K562 (cell line): Measurements from ENCODE around the gene SPATS1. TPM values are rescaled to one million over a fixed set of nuclear protein-coding genes. Genes with fewer than 3 reads are reported as not detected.

ENCODE experiments used
- ATAC-seq: fragments of 200-7000 bp; cut with Tn5 transposase; 3 replicates; pipeline ENCODE4 v1.9.1; 2020; ENCODE audit warnings: moderate library complexity
- BruUV-seq: library from RNA; stranded (reverse); fragments of 400-500 nt; replicated peaks from 2 replicates; lab custom pipeline; 2021; lab: Mats Ljungman, UMichigan
- CTCF ChIA-PET: fragments of 300-600 bp; formaldehyde crosslinking; extraction: SDS; loops from one replicate; lab custom pipeline; 2021; ENCODE audit warnings: low intra/inter-chr PET ratio; lab: Yijun Ruan, JAX
- POLR2A ChIA-PET: fragments of 300-600, 350-650 bp; sonication (Branson Sonifier 250); formaldehyde crosslinking; extraction: SDS; loops from one replicate; lab custom pipeline; 2021; ENCODE audit warnings: antibody characterized with exemption, inconsistent platforms; lab: Yijun Ruan, JAX
- DNase-seq, 4 experiments: peaks; one replicate each; pipeline versions ENCODE4 v3.0.0 to v3.0.0-alpha.2; 2011 to 2018; ENCODE audit warnings: low spot score in 3 of 4, mixed read lengths in 3 of 4; ENCODE audit errors: extremely low read depth in 1 of 4
- FAIRE-seq: peaks from 2 replicates; lab custom pipeline; 2011; peaks lifted over from hg19 to GRCh38; lab: Jason Lieb, UNC
- H2AFZ ChIP-seq: 2 replicates; pipeline ENCODE4 v1.6.0; 2011; ENCODE audit warnings: low read depth, low read length, control low read depth, inconsistent platforms
- H3K27ac ChIP-seq: fragments of 200-600 bp; 3 replicates; pipeline ENCODE4 v1.8.0; 2011; ENCODE audit warnings: low read depth, mild to moderate bottlenecking, control low read depth, inconsistent platforms, low read length, moderate library complexity, mixed read lengths; ENCODE audit errors: extremely low read depth
- H3K27me3 ChIP-seq, 2 experiments: fragments of 300-600 bp in 1 of 2; 2 replicates in 1 of 2; 3 replicates in 1 of 2; pipeline versions ENCODE4 v1.6.0 to v1.8.0; 2011; ENCODE audit warnings: inconsistent platforms in 2 of 2, low read length in 2 of 2, mild to moderate bottlenecking in 1 of 2, mixed read lengths in 1 of 2, moderate library complexity in 1 of 2; ENCODE audit not compliant: control insufficient read depth in 2 of 2, insufficient read depth in 2 of 2
- H3K36me3 ChIP-seq: fragments of 300-600 bp; 3 replicates; pipeline ENCODE4 v1.8.0; 2011; ENCODE audit warnings: mild to moderate bottlenecking, low read length, inconsistent platforms; ENCODE audit not compliant: control insufficient read depth, insufficient read depth
- H3K4me1 ChIP-seq, 2 experiments: fragments of 200-600 bp in 1 of 2; replicated peaks in 1 of 2; 2 replicates in 1 of 2; 3 replicates in 1 of 2; pipeline versions ENCODE4 v1.5.1 to v1.8.0; 2011; ENCODE audit warnings: inconsistent platforms in 2 of 2, low read length in 2 of 2, mild to moderate bottlenecking in 1 of 2, mixed read lengths in 1 of 2, moderate library complexity in 1 of 2; ENCODE audit not compliant: control insufficient read depth in 2 of 2, insufficient read depth in 2 of 2
- H3K4me2 ChIP-seq: 2 replicates; pipeline ENCODE4 v1.6.1; 2011; ENCODE audit warnings: low read length, control low read depth, inconsistent platforms, mixed read lengths; ENCODE audit not compliant: insufficient read depth
- H3K4me3 ChIP-seq: fragments of 200-600 bp; sonication (generic), shearing (Covaris generic); 2 replicates; pipeline ENCODE4 v1.5.1; 2016; ENCODE audit warnings: control low read depth, inconsistent platforms
- H3K79me2 ChIP-seq: fragments of 200-600 bp; 3 replicates; pipeline ENCODE4 v1.8.0; 2011; ENCODE audit warnings: low read length, inconsistent platforms; ENCODE audit not compliant: control insufficient read depth, insufficient read depth
- H3K9ac ChIP-seq, 2 experiments: 2 replicates each; pipeline versions ENCODE4 v1.6.0 to v1.6.1; 2011; ENCODE audit warnings: low read depth in 2 of 2, low read length in 2 of 2, control low read depth in 1 of 2, inconsistent platforms in 1 of 2, mild to moderate bottlenecking in 1 of 2, mixed read lengths in 1 of 2; ENCODE audit not compliant: insufficient read depth in 1 of 2
- H3K9me1 ChIP-seq: one replicate; pipeline ENCODE4 v1.6.0; 2011; ENCODE audit warnings: inconsistent platforms, mild to moderate bottlenecking, low read length, moderate library complexity; ENCODE audit not compliant: control insufficient read depth, insufficient read depth
- H3K9me3 ChIP-seq: replicated peaks from 2 replicates; pipeline ENCODE4 v1.5.1; 2011; ENCODE audit warnings: low read depth, low read length, inconsistent platforms; ENCODE audit not compliant: control insufficient read depth, insufficient read depth
- H4K20me1 ChIP-seq: replicated peaks from 2 replicates; pipeline ENCODE4 v1.6.1; 2011; ENCODE audit warnings: low read length, inconsistent platforms, mixed read lengths; ENCODE audit not compliant: control insufficient read depth, insufficient read depth
- MTF1 ChIP-seq: fragments of 250-450 bp; sonication (Bioruptor Pico); IDR thresholded peaks from 2 replicates; pipeline ENCODE4 v1.9.0; 2021; ENCODE audit warnings: moderate library complexity, mild to moderate bottlenecking, inconsistent platforms, borderline replicate concordance
- PKNOX1 ChIP-seq: fragments of 450-650 bp; IDR thresholded peaks from 2 replicates; pipeline ENCODE4 v1.6.1; 2016
- WGBS: fragments of 100-300 bp; shearing (Covaris generic); methylation state at CpG from one replicate; pipeline ENCODE4 v1.1.6; 2016; ENCODE audit warnings: low coverage, mixed read lengths; ENCODE audit not compliant: insufficient coverage; ENCODE audit errors: missing lambda C conversion rate; 5-methylcytosine and 5-hydroxymethylcytosine counted together
- in situ Hi-C: fragments of 300-500 bp; cut with MboI; formaldehyde crosslinking; loops from 4 replicates; pipeline ENCODE4 v1.15.0; 2018; ENCODE audit warnings: inconsistent platforms, mixed read lengths
- intact Hi-C: fragments of 100-400 bp; cut with micrococcal nuclease; formaldehyde crosslinking; loops from 2 replicates; pipeline ENCODE4 v1.14.2; 2022
- polyA plus RNA-seq, 8 experiments: library from polyadenylated mRNA; depleted of rRNA in 4 of 8; stranded (reverse) in 5 of 8; unstranded in 3 of 8; fragments of >200 nt; fragmentation: Nextera tagmentation in 2 of 8; fragmentation: Illumina TruSeq in 1 of 8; extraction: Ambion mirVana in 2 of 8; extraction: Trizol in 1 of 8; gene quantifications; 2 replicates each; pipeline versions ENCODE4 v1.2.1 to v1.2.3, GENCODE V29; 2011 to 2014; ENCODE audit warnings: inconsistent platforms in 1 of 8, missing spikeins in 1 of 8
- total RNA-seq, 7 experiments: library from RNA; depleted of rRNA in 6 of 7; stranded (reverse); fragments of >200 nt in 6 of 7; fragmentation: Illumina TruSeq in 2 of 7; extraction: Trizol in 2 of 7; gene quantifications; 2 replicates each; pipeline versions ENCODE4 v1.2.1 to v1.2.3, GENCODE V29; 2011 to 2021; ENCODE audit warnings: low replicate concordance in 1 of 7
- TF ChIP-seq, protein P1 (sequence below): sonication (generic); formaldehyde crosslinking; IDR thresholded peaks from 2 replicates; pipeline ENCODE4 v1.8.1; 2023; ENCODE audit warnings: mild to moderate bottlenecking, missing genetic modification reagents
- TF ChIP-seq, protein P2 (sequence below): fragments of 450-650 bp; IDR thresholded peaks from 2 replicates; pipeline ENCODE4 v1.6.1; 2016; ENCODE audit warnings: antibody characterized with exemption

The SPATS1 gene
- total and polyA plus RNA-seq, 9 of the 15 experiments (the other 6 are each of a cell fraction or from before 2014, with no cell fraction given): not detected

DNA sequence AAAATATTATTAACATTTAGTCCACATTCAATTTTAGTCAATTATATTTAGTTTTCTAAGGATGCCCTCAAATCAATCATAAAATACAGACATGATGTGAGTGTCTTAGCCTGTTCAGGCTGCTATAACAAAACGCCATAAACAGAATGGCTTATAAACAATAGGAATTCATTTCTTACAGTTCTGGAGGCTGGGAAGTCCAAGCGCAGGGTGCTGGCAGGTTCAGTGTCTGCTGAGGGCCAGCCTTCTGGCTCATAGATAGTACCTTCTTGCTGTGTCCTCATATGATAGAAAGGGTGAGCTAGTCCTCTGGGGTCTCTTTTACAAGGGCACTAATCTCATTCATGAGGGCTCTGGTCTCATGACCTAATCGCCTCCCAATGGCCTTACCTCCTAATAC, 35.0 kb downstream of the SPATS1 start (continued):
- TF ChIP-seq, protein P1, sequence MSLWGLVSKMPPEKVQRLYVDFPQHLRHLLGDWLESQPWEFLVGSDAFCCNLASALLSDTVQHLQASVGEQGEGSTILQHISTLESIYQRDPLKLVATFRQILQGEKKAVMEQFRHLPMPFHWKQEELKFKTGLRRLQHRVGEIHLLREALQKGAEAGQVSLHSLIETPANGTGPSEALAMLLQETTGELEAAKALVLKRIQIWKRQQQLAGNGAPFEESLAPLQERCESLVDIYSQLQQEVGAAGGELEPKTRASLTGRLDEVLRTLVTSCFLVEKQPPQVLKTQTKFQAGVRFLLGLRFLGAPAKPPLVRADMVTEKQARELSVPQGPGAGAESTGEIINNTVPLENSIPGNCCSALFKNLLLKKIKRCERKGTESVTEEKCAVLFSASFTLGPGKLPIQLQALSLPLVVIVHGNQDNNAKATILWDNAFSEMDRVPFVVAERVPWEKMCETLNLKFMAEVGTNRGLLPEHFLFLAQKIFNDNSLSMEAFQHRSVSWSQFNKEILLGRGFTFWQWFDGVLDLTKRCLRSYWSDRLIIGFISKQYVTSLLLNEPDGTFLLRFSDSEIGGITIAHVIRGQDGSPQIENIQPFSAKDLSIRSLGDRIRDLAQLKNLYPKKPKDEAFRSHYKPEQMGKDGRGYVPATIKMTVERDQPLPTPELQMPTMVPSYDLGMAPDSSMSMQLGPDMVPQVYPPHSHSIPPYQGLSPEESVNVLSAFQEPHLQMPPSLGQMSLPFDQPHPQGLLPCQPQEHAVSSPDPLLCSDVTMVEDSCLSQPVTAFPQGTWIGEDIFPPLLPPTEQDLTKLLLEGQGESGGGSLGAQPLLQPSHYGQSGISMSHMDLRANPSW (CRISPR knock-in tag): no peak
- TF ChIP-seq, protein P2, sequence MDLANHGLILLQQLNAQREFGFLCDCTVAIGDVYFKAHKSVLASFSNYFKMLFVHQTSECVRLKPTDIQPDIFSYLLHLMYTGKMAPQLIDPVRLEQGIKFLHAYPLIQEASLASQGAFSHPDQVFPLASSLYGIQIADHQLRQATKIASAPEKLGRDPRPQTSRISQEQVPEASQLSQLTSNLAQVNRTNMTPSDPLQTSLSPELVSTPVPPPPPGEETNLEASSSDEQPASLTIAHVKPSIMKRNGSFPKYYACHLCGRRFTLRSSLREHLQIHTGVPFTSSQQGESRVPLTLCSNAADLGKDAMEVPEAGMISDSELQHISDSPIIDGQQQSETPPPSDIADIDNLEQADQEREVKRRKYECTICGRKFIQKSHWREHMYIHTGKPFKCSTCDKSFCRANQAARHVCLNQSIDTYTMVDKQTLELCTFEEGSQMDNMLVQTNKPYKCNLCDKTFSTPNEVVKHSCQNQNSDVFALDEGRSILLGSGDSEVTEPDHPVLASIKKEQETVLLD: no peak

GRCh38 chr6:44377971-44378370, 35.5 kb downstream of the SPATS1 start:
- Histone ChIP-seq H3K9me1 (no peaks in the 10 kb centered on the region), H3K27ac (no peak overlapping the region), H3K9ac (no peak overlapping the region), H3K79me2 (no peaks in the 10 kb centered on the region), H2AFZ (no peak overlapping the region), H4K20me1 (no peaks in the 10 kb centered on the region), H3K4me1 (no peaks in the 10 kb centered on the region; a peak in 1 of 5 replicates), H3K4me3 (no peak overlapping the region), H3K9me3 (no peaks in the 10 kb centered on the region), H3K36me3 (no peaks in the 10 kb centered on the region), H3K27me3 (peaks cover 26 to 30% of the 10 kb centered on the region in 2 experiments), H3K4me2 (no peak overlapping the region)
- BruUV-seq: no TSS peak
- FAIRE-seq: no peak
- POLR2A ChIA-PET: interaction anchor here (0.6 kb wide), 1 partner anchor 1001 kb away, joined by 3 read pairs; no protein-coding TSS in a partner anchor
- intact Hi-C loops (no loop called here), in situ Hi-C loops (no loop called here)
- TF ChIP-seq PKNOX1 (peak; percentile 73; the same call in 1 of the 2 replicates), MTF1 (CRISPR knock-in tag) (no peak)
- WGBS: 17% methylated on average over 1 of the region's 1 CpG
- CTCF ChIA-PET: no interaction called here
- no peak for DNase-seq
- ATAC-seq: 0 out of 3 replicates have a peak, but pooled peaks have one; percentile 32
